Mesangial cell (primary cell): ENCODE measurements around the gene MRPL3. TPM values are rescaled to one million over a fixed set of nuclear protein-coding genes. Genes with fewer than 3 reads are reported as not detected.

Experiments
- total RNA-seq: library from RNA; depleted of rRNA; stranded (reverse); fragments of >200 nt; gene quantifications from 2 replicates; pipeline ENCODE4 v1.2.3, GENCODE V29; 2015

The MRPL3 gene
- 67.3 and 104 TPM in 2 replicates for total RNA-seq

DNA sequence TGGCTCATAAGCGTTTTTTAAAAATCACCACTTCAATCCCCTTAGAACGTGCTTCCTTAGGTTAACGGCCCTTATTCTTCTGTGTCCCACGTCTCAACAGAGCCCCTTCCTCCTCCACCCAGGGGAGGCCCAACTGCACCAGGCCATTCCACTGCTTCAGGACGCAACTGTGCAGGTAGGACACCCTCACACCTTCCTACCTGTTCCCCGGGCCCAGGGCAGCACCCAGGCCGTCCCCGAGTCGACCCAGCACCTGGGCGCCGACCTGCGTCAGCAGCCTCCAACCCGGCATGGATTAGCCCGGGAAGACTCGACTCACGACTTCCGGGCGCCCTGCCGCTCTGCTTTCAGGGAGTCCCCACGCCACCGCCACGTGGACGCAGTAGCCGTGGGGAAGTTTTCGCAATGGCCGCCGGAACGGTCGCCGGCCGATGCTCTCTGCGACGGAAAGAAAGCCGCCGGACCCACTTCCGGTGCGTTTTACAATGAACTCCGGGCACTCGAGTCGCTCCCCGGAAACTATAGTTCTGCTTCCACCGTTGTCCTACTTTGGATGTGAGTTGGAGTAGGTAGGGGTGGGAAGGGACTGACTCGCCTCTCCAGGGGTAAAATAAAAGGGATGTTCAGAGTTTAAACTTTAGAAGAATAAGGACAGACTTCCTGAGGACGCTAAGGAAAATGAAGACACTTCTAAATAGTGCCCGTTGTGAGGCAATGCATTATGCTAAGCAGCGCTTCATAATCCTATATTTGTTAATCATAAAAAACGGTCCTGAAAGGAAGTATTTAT is at the start of gene MRPL3:
Gene MRPL3, minus strand, starts transcription at position 442 of the 790 bp plus-strand sequence. Its CDS starts 150 bp downstream, at position 292.

Other genes with a start within 250 kb of the MRPL3 start
- 9.1 and 10.4 TPM in 2 replicates for gene NUDT16, start 121.2 kb downstream of the MRPL3 start, total RNA-seq